Measurements from ENCODE around the gene SNX14.

DNA sequence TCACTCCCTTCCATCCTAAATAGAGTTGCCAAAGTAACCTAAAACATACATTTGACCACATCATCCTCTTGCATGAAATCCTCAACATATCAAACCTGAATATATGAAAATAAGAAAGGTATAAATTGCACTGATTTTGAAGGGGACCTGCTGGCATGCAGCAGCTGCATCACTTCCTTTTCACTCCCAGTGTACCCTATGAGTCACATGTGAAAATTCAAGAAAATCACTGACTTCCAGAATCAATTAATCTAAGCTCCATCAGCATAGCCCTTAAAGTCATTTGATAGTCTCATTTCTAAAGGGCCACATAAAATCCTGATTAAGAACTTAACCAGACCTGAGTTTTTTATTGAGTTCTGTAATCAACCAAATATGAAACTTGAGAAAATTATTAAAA, 24.3 kb downstream of the SNX14 start:
- TF ChIP-seq POLR2A (IDR thresholded peaks at IDR 0.05): no peak
- TF ChIP-seq, protein P1, sequence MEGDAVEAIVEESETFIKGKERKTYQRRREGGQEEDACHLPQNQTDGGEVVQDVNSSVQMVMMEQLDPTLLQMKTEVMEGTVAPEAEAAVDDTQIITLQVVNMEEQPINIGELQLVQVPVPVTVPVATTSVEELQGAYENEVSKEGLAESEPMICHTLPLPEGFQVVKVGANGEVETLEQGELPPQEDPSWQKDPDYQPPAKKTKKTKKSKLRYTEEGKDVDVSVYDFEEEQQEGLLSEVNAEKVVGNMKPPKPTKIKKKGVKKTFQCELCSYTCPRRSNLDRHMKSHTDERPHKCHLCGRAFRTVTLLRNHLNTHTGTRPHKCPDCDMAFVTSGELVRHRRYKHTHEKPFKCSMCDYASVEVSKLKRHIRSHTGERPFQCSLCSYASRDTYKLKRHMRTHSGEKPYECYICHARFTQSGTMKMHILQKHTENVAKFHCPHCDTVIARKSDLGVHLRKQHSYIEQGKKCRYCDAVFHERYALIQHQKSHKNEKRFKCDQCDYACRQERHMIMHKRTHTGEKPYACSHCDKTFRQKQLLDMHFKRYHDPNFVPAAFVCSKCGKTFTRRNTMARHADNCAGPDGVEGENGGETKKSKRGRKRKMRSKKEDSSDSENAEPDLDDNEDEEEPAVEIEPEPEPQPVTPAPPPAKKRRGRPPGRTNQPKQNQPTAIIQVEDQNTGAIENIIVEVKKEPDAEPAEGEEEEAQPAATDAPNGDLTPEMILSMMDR (IDR thresholded peaks at IDR 0.05): no peak

Data from Peyer's patch (tissue), 4 donors.